Stimulated activated CD4-positive, alpha-beta T cell treated with anti-CD3 and anti-CD28 coated beads, Interleukin-4, amount 100 ng/mL, for 1 hour (primary cell): Measurements from ENCODE around the gene DTX2.
A peak's percentile ranks its signal among the peaks of the same experiment; 100 is the strongest.
"Not testable (repeated sequence)": the region's sequence is repeated elsewhere in the genome, so short reads cannot be mapped to it uniquely, and the experiment has no call there.

Experiments used
- DNase-seq: peaks from one replicate; pipeline ENCODE4 v3.0.0-alpha.2; 2020

The DTX2 gene

DNA sequence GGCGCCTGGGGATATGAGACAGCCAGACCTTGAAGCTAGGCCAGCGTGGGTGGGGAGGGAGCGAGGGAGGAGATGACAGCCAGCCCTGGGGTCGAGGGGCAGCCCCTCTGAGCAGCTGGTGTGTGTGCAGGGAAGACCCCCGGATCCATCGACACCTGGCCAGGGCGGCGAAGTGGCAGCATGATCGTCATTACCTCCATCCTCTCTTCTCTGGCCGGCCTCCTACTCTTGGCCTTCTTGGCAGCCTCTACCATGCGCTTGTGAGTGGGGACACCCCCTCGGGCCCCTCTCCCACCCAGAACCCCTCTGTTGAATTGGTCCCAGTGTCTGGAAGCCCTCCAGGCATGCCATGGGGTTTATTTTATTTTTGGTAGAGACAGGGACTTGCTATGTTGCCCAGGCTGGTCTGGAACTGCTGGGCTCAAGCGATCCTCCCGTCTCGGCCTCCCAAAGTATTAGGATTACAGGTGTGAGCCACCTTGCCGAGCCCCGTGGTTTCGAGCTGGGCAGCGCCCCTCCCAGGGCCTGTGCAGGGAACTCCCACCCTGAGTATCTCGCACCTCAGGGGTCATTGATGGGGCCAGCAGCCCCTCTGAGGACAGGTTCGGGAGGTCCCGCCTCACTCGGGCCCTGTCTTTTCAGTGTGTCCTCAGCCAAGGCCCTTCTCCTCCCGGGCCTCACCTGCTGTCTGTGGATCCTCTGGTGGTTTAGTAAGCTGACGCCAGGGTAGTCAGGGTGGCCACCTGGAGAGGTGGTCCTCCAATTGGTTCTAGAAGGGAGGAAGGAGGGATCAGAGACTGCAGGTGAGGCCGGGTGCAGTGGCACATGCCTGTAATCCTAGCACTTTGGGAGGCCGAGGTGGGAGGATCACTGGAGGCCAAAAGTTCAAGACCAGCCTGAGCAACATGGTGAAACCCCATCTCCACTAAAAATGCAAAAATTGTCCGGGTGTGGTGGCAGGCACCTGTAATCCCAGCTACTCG lies 52.6 kb downstream of the DTX2 start:
- no peak for DNase-seq

DNA sequence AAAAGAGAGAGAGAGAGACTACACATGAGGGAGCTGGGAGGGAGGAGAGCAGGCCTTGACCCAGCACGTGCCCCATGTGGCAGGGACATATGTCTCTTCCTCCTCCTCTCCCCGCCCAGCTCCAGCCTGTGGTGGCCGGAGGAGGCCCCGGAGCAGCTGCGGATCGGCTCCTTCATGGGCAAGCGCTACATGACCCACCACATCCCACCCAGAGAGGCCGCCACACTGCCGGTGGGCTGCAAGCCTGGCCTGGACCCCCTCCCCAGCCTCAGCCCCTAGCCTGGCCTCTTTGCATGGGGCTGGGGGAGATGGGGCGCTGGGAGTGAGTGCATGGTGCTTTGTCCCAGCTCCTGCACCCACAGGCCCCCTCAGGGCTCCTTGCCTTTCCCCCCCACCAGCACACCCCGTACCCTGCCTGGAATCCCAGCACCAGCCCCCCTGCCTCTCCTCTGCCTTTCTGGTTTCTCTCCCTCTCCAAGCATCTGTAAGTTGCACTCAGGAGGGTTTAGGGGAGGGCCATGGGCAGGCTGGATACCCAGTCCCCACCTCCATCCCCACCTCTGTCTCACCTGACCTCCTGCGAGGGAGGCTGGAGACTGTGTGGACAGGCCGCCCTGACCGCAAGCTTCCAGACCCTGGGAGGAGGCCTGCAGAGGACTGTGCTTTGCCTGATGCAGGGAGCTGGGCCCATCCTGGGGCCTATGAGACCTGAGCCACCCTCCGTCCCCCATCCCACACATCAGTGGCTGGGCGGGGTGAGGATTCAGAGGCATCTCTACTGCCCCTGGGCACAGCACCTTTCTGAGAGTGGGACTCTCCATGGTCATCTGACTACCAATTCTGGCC lies 53.6 kb downstream of the DTX2 start:
- no peak for DNase-seq

GRCh38 chr7:76515999-76516443 lies 54.5 kb downstream of the DTX2 start:
- DNase-seq = no peak

- not testable (repeated sequence) for DNase-seq
These were observed 55.4 kb downstream of the DTX2 start for GRCh38 chr7:76516932-76517331.

DNA sequence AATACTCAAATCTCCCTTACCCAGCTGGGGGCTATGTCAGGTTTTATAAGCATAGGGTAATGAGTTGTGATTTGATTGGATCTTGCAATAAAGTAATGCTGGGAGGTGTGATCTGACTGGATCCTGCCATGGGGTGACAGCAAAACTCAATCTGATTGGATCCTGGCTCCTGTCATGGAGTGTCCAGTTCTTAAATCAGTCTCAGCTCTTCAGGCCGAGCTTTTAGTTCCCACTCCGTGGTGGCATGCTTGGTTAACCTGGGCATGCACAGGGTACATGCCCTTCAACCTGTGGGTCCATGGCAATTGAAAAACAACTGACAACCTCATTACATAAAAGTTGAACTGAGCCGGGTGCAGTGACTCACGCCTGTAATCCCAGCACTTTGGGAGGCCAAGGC lies 64.7 kb downstream of the DTX2 start:
- DNase-seq = not testable (repeated sequence)

DNA sequence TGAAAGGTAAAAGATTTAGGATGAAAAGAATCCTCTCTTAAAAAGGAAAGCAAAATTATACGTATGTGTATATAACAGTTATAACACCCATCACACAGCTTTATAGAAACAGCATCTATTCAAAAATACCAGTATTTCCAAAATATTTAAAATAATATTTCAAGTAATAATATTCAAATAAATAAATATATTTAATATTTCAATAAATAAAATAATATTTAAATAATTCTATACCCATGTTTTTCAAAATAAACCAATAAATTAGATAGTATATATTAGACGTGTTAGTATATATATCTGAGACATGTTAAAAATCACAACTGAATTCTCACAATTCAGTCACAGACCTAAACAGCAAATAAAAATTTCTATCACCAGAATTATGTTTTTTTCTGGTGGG lies 70.1 kb downstream of the DTX2 start:
- DNase-seq = not testable (repeated sequence)

- not testable (repeated sequence) for DNase-seq
These were observed 81.7 kb downstream of the DTX2 start, which contains the start of gene SPDYE16 for GRCh38 chr7:76543197-76543596. Gene SPDYE16 (minus strand): TSS chr7:76543297. CDS start chr7:76541459, 1,838 bp downstream.

DNA sequence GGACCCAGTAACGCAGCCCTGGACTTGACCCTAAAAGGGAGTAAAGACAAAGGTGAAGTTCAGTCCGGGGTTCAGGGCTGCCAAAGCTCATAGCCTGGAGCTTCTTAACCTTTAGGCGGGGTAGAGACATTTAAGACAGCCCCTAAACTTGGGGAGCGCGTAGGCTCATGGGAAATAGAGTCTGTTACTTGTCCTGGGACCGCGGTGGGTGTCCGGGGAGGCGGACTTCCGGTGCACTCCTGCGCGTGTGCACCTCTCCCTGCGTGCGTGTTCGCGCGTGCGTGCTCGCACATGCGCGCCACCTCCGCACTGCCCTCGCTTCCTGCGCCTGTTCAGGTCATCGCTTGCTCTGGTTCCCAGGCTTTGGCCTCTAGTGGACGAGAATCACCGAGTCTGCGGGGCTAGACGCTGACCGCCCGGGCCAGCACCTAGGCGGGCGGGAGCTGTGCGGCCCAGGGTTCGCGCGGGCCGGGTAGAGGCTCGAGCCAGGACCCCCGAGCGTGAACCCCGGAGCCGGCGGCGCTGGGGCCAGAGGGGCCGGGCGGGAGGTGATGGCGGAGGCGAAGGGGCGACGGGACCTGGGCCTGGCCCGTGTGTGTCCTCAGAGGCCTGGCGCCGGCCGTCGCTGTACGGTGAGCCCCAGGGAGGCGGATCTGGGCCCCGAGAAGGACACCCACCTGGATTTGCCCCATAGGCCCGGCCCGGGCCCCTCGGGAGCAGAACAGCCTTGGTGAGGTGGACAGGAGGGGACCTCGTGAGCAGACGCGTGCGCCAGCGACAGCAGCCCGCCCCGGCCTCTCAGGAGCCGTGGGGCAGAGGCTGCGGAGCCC lies 87.7 kb downstream of the DTX2 start:
- peak; percentile 80 for DNase-seq

DNA sequence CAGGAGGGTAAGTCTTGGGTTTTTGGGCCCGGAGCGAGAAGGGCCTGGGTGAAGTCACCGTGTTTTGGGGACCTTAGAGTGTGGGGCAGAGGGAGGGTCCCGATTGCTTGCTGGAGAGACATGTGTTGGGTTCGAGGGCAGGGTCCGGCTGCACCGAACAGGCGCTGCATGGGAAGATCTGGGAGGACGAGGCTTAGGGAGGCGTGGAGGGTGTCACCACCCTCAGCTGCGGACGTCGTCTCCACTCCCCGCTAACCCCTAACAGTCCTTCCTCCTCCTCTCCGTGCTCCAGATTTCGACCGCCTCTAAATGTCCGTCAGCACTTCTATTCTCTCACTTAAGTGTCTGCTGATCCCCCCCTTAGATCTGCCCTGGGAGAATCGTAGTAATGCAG lies 88.3 kb downstream of the DTX2 start:
- peak; percentile 4 for DNase-seq

- not testable (repeated sequence) for DNase-seq
These were observed 90.5 kb downstream of the DTX2 start for GRCh38 chr7:76551992-76552391.
